ENCODE data around the gene CRYBG2.

GRCh38 chr1:26287033-26287711 lies 66.8 kb downstream of the CRYBG2 start:
- no peak for TF ChIP-seq MAX (CRISPR knock-in tag; IDR thresholded peaks at IDR 0.05)
- no peak for TF ChIP-seq HMGXB4 (CRISPR knock-in tag; IDR thresholded peaks at IDR 0.05)
- no peak for TF ChIP-seq CTCF (IDR thresholded peaks at IDR 0.05)
- no peak for TF ChIP-seq CBFB (CRISPR knock-in tag; IDR thresholded peaks at IDR 0.05; ENCODE audit: low read depth)
- no peak for TF ChIP-seq NR1H2 (CRISPR knock-in tag; IDR thresholded peaks at IDR 0.05)
- no peak for TF ChIP-seq TCF7 (CRISPR knock-in tag; IDR thresholded peaks at IDR 0.05; ENCODE audit: low read depth)
- no peak for TF ChIP-seq ZNF281 (CRISPR knock-in tag; IDR thresholded peaks at IDR 0.05)
- no peak for TF ChIP-seq IRF1 (CRISPR knock-in tag; IDR thresholded peaks at IDR 0.05)
- no peak for TF ChIP-seq KAT7 (CRISPR knock-in tag; IDR thresholded peaks at IDR 0.05; ENCODE audit: borderline replicate concordance)
- no peak for TF ChIP-seq CREB1 (CRISPR knock-in tag; IDR thresholded peaks at IDR 0.05)
- TF ChIP-seq SOX15 (CRISPR knock-in tag; IDR thresholded peaks at IDR 0.05) = no peak
- TF ChIP-seq USF2 (CRISPR knock-in tag; IDR thresholded peaks at IDR 0.05) = no peak
- no peak for TF ChIP-seq ESRRA (CRISPR knock-in tag; IDR thresholded peaks at IDR 0.05; ENCODE audit: borderline replicate concordance)
- no peak for TF ChIP-seq ZNF138 (CRISPR knock-in tag; conservative IDR thresholded peaks at IDR 0.05)

All from WTC11 (cell line).